ENCODE data around the gene TBXAS1.
A peak's percentile ranks its signal among the peaks of the same experiment; 100 is the strongest.

TBXAS1 gene

DNA sequence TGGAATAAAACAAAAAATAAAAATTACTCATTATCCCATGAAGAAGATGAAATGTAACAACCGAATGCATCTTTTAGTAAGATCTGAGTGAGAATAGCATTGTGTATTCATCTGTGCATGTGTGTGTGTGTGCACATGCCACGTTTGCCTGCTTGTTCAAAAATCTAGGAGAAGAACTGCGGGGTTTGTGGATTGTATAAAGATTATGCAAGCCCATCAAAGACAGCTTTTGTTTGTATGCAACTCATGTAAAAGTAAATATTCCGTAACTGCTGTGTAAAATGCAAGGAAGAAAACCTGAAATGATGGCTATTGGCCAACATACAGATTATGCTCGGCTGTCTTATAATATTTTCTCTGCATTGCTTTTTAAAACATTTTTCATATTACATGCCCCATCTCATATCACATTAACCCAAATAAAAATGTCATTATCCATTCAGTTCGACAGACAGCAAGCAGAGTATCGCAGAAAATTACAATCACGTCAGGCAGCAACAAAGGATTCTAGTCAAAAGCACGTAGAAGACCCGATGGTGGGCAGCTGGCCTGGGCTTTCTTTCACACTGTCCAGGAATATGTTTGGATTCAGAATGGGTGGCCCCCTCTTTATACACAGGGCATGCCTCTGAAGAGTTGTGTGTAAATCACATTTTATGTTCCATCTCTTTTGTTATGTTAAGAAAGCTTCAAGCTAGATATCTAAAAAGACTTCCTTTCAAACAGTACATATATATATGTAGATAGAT, 119.7 kb downstream of the TBXAS1 start:
- TF ChIP-seq, protein P1, sequence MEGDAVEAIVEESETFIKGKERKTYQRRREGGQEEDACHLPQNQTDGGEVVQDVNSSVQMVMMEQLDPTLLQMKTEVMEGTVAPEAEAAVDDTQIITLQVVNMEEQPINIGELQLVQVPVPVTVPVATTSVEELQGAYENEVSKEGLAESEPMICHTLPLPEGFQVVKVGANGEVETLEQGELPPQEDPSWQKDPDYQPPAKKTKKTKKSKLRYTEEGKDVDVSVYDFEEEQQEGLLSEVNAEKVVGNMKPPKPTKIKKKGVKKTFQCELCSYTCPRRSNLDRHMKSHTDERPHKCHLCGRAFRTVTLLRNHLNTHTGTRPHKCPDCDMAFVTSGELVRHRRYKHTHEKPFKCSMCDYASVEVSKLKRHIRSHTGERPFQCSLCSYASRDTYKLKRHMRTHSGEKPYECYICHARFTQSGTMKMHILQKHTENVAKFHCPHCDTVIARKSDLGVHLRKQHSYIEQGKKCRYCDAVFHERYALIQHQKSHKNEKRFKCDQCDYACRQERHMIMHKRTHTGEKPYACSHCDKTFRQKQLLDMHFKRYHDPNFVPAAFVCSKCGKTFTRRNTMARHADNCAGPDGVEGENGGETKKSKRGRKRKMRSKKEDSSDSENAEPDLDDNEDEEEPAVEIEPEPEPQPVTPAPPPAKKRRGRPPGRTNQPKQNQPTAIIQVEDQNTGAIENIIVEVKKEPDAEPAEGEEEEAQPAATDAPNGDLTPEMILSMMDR (conservative IDR thresholded peaks at IDR 0.05): no peak
- no peak for TF ChIP-seq ZFX (IDR thresholded peaks at IDR 0.05)
- no peak overlapping the region for H3K27ac ChIP-seq

DNA sequence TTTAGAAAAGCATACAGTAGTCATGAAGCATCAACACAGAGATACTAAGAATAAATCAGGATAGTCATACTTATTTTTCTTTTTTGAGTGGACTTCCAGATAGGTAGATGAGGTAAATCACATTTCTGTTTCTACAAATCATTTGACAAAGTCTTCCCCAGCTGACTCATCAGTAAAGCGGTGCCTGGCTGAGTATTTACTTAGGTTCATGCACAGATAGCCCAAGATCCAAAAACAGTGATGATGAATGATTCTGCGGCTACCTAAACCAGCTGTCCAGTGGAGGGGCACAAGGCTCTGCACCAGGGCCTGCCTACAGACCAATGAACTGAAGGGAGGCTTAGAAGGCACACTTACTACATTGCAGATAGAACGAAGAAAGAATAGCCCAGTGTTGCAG, 120.6 kb downstream of the TBXAS1 start:
- TF ChIP-seq ZFX (IDR thresholded peaks at IDR 0.05): no peak
- TF ChIP-seq, protein P1 (conservative IDR thresholded peaks at IDR 0.05): no peak
- no peak overlapping the region for H3K27ac ChIP-seq

DNA sequence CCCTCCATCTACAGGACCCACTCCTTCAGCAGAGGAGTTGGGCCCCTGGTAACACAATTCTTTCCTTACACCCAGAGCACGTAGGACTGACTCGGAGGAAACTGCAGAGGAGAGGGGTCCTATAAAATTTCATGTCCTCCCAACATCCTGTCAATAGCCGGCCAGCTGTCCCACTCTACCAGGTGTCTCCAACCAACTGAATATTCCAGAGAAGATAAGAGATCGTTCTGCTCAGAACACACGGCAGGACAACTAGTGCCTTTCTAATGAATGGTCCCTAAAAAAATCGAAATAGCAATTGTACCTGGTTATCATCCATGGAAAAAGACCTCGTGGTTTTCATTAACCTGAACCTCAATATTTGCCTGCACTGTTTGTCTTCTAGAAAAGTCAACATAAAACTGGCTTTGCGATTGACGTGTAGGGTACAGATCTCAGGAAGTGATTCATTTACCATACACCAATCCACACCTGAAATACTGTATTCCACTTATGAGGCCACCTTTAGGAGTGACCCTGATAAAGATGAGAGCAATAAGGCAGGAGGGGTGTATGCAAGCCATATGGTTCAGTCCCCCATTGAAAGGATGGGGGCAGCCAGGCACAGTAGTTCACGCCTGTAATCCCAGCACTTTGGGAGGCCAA, 121.9 kb downstream of the TBXAS1 start:
- peak overlapping the region; percentile 58 for H3K27ac ChIP-seq
- TF ChIP-seq ZFX (IDR thresholded peaks at IDR 0.05): no peak

DNA sequence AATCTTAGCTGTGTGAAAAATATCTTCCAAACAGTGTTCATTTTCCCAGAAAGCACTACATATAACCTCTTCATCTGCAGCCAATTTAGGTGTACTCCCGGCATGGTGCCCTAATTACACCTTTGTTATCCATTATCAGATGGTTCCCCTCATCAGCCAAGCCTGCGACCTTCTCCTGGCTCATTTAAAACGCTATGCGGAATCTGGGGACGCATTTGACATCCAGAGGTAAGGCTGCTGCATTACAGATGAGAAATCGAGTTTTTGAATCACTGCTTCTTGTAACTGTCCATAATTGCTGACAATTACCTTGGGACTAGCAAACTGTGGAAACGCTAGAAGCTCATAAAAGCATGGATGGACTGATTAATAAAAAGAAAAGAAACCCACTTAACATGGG, 124.2 kb downstream of the TBXAS1 start:
- no peak overlapping the region for H3K27ac ChIP-seq
- TF ChIP-seq ZFX (IDR thresholded peaks at IDR 0.05): no peak
- TF ChIP-seq, protein P1 (conservative IDR thresholded peaks at IDR 0.05): no peak

DNA sequence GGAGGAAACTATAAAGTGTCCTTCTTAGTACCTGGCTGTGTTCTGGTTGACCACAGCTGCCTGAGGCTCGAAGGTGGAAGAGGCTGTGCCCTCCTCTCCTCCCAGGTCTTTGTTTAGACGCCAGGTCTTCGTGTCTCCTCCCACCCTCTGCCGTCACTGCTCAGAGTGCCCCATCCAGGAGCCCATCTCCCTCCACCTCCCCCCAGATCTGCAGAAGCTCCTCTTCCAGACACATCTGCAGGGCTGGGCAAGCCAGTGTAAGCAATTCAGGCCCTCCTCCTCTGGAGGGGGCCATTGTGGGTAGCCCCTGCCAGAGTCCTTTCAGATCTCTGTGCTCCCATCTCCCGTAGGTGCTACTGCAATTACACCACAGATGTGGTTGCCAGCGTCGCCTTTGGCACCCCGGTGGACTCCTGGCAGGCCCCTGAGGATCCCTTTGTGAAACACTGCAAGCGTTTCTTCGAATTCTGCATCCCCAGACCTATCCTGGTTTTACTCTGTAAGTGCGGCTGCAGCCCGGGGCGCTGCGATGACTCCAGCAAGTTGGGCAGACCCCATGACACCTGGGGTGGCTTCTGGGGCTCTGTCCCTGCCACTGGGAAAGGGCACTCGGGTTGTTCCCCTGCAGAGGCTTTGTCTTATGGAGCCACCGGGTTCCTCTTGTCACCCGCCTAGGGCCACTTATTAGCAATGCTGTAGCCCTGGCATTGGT, 126.2 kb downstream of the TBXAS1 start:
- TF ChIP-seq, protein P1 (conservative IDR thresholded peaks at IDR 0.05): no peak
- TF ChIP-seq ZFX (IDR thresholded peaks at IDR 0.05): no peak
- H3K27ac ChIP-seq: no peak overlapping the region

DNA sequence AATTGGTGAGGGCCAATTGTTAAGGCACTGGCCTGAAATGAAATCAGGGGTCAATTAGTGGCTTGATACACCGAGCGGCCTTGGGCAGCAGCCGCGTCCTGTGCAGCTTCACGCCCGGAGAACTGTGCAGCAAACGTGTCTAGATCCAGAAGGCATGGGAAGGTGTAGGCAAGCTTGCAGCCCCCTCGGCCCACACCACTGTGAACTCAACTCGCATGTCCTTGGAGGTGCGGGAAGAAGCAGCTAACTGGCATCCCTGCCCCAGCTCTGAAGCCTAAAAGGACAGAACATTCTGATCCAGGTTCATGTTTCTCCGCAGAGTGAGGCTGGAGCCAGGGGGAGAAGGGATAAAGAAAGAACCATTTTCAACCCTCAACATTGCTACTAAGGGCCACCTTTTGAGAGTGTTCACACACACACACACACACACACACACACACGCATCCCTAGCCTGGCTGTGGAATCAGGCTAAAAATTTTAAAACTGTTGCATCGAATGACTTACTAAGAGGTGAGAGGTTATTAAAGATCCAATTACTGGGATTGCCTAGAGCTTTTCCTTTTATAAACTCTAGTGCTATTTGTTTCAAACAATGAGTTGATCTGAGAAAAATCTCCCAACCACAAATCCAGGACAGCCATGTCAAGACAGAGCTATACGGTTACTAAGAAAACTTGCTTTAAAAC, 129.7 kb downstream of the TBXAS1 start:
- no peak overlapping the region for H3K27ac ChIP-seq

DNA sequence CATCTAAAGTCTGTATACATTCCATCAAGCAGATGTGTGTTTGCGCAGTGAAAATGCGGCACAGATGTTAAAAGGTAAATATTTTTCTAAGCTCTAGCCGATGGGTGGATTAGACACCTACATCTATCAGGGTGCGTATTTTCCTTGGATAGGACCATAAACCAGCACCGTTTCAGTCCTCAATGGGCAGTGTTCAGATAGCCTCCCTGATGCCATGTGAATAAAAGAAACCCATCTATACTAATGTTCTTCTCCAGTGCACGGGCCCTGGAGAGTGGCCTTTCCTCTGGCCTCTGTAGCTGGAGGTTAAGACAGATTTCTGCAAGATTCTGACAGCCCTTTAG, 130.2 kb downstream of the TBXAS1 start:
- TF ChIP-seq, protein P1 (conservative IDR thresholded peaks at IDR 0.05): no peak
- TF ChIP-seq ZFX (IDR thresholded peaks at IDR 0.05): no peak
- H3K27ac ChIP-seq: no peak overlapping the region

More for the DNA sequence above, 129.7 kb downstream of the TBXAS1 start:
- TF ChIP-seq, protein P1 (conservative IDR thresholded peaks at IDR 0.05): no peak
- TF ChIP-seq ZFX (IDR thresholded peaks at IDR 0.05): no peak
